ENCODE data around the gene ITGB5. TPM values are rescaled to one million over a fixed set of nuclear protein-coding genes. Genes with fewer than 3 reads are reported as not detected.
A peak's percentile ranks its signal among the peaks of the same experiment; 100 is the strongest.

The ITGB5 gene, protein sequence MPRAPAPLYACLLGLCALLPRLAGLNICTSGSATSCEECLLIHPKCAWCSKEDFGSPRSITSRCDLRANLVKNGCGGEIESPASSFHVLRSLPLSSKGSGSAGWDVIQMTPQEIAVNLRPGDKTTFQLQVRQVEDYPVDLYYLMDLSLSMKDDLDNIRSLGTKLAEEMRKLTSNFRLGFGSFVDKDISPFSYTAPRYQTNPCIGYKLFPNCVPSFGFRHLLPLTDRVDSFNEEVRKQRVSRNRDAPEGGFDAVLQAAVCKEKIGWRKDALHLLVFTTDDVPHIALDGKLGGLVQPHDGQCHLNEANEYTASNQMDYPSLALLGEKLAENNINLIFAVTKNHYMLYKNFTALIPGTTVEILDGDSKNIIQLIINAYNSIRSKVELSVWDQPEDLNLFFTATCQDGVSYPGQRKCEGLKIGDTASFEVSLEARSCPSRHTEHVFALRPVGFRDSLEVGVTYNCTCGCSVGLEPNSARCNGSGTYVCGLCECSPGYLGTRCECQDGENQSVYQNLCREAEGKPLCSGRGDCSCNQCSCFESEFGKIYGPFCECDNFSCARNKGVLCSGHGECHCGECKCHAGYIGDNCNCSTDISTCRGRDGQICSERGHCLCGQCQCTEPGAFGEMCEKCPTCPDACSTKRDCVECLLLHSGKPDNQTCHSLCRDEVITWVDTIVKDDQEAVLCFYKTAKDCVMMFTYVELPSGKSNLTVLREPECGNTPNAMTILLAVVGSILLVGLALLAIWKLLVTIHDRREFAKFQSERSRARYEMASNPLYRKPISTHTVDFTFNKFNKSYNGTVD
- total RNA-seq: 156 TPM

DNA sequence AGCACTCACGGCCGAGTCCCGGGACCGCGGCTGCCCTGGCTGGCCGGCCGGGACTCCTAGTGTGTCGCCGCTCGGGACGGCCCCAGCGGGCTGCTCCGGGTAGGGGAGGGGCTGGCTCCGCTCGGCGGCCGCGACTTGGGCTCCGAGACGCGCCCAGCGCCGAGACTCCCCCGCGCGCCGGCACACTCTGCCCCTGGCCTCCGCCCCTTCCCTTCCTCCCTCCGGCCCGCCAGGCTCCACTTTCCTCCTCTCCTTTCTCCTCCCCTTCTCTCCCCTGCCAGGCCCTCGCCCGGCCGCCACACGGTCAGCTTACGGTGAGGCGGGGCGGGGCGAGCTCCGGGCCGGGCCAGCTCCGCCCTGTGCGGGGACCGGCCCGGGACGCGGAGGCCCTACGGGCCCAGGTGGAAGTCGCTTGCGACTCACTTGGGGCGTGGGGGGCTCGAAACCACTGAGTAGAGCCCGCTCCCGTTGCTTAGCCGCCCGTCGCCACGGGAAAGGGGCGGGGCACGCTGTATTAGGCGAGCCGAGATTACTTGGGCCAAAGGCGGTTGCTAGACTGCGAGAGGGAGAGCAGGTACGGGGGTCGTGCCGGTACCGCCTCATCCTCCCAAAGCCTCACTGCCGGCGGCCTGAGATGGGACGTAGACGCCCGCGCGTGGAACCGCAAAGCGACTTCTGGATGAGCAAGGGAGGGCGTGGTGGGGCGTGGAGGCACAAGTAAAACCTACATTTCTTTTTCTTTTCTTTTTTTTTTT is at the start of gene ITGB5:
ITGB5 (minus strand) TSS at position 189 of the 755 bp plus-strand sequence. CDS start 365 bp downstream, outside the sequence.
- Histone ChIP-seq H3K27me3 (no peaks in the 10 kb centered on the region), H3K4me1 (peaks cover 47% of the 10 kb centered on the region), H3K36me3 (no peaks in the 10 kb centered on the region), H3K4me3 (peak within 1 kb of the TSS; percentile 84 to 89), H3K27ac (peak within 1 kb of the TSS; percentile 95), H3K9me3 (no peaks in the 10 kb centered on the region)
- TF ChIP-seq POLR2AphosphoS5 (IDR thresholded peaks at IDR 0.05; ENCODE audit: insufficient read depth in 1 of 2, low read depth in 1 of 2): peak in 1 of 2 donors; percentile 64
- TF ChIP-seq, protein P1, sequence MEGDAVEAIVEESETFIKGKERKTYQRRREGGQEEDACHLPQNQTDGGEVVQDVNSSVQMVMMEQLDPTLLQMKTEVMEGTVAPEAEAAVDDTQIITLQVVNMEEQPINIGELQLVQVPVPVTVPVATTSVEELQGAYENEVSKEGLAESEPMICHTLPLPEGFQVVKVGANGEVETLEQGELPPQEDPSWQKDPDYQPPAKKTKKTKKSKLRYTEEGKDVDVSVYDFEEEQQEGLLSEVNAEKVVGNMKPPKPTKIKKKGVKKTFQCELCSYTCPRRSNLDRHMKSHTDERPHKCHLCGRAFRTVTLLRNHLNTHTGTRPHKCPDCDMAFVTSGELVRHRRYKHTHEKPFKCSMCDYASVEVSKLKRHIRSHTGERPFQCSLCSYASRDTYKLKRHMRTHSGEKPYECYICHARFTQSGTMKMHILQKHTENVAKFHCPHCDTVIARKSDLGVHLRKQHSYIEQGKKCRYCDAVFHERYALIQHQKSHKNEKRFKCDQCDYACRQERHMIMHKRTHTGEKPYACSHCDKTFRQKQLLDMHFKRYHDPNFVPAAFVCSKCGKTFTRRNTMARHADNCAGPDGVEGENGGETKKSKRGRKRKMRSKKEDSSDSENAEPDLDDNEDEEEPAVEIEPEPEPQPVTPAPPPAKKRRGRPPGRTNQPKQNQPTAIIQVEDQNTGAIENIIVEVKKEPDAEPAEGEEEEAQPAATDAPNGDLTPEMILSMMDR (IDR thresholded peaks at IDR 0.05): no peak
- TF ChIP-seq POLR2A (IDR thresholded peaks at IDR 0.05): peak in 1 of 2 donors; percentile 60
- DNase-seq (ENCODE audit: extremely low spot score in 2 of 2): no peak
- intact Hi-C loops (cut with DNase I): loop anchor here (5.0 kb wide), 1 partner anchor 105 kb away; no protein-coding TSS in a partner anchor

DNA sequence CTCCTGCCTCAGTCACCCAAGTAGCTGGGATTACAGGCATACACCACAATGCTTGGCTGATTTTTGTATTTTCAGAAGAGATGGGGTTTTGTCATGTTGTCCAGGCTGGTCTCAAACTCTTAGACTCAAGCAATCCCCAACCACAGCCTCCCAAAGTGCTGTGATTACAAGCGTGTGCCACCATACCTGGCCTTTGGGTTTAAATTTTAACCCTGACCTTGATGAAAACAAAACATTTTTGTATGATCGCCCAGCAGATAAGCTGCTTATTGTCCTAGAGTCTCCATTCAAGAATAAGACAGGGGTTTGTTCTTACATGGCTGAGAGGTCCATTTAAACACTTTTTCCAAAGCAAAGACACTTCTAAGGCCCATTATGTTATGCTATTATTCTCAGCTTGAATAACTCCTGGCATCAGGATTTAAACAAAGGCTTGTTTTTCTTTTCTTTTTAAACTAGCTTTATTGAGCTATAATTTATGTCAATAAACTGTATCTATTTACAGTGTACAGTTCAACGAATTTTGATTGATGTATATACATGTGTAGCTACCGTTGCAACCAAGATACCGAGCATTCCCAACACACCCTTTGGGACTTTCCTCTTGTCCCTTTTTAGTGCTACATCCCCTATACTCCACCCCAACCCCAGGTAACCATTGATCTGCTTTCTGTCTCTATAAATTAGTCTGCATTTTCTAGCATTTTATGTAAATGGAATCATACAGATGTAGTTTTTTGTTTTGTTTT is 48.8 kb upstream of the ITGB5 start:
- no peak for DNase-seq (ENCODE audit: extremely low spot score in 2 of 2)
- Histone ChIP-seq H3K9me3 (no peaks in the 10 kb centered on the region), H3K27ac (no peak overlapping the region), H3K27me3 (no peaks in the 10 kb centered on the region), H3K36me3 (no peaks in the 10 kb centered on the region), H3K4me1 (no peaks in the 10 kb centered on the region), H3K4me3 (no peak overlapping the region)
- intact Hi-C loops (cut with DNase I): loop anchor here (10.0 kb wide), 1 partner anchor 159 kb away; no protein-coding TSS in a partner anchor
- TF ChIP-seq, protein P1 (IDR thresholded peaks at IDR 0.05): no peak
- TF ChIP-seq POLR2A (IDR thresholded peaks at IDR 0.05) (no peak), POLR2AphosphoS5 (IDR thresholded peaks at IDR 0.05; ENCODE audit: insufficient read depth in 1 of 2, low read depth in 1 of 2) (no peak)

DNA sequence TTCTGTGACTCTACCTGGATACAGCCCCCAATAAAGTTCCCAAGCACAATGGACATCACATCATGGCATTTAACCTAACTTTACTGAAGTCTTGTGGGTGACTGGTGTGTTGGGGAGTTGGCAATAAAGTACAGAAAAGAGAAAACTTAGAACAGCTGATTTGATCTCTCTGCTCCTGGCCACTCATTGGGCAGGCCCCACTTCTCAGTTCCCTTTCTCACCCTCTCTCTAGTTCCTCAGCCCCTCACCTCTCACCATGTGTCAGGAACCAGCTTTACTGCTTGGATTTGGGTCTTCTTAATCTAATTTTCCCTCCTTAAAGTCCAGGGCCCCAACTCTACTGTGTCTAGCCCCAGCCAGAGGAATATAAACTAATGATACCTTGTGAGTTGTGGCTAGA is 48.1 kb upstream of the ITGB5 start:
- DNase-seq (ENCODE audit: extremely low spot score in 2 of 2): no peak
- H3K27me3 ChIP-seq: no peaks in the 10 kb centered on the region
- TF ChIP-seq POLR2AphosphoS5 (IDR thresholded peaks at IDR 0.05; ENCODE audit: insufficient read depth in 1 of 2, low read depth in 1 of 2) (no peak), POLR2A (IDR thresholded peaks at IDR 0.05) (no peak)
- TF ChIP-seq, protein P1 (IDR thresholded peaks at IDR 0.05): no peak
- no peaks in the 10 kb centered on the region for H3K36me3 ChIP-seq
- intact Hi-C loops (cut with DNase I): loop anchor here (10.0 kb wide), 1 partner anchor 160 kb away; no protein-coding TSS in a partner anchor
- no peak overlapping the region for H3K27ac ChIP-seq
- H3K9me3 ChIP-seq: no peaks in the 10 kb centered on the region
- no peak overlapping the region for H3K4me3 ChIP-seq
- no peaks in the 10 kb centered on the region for H3K4me1 ChIP-seq

DNA sequence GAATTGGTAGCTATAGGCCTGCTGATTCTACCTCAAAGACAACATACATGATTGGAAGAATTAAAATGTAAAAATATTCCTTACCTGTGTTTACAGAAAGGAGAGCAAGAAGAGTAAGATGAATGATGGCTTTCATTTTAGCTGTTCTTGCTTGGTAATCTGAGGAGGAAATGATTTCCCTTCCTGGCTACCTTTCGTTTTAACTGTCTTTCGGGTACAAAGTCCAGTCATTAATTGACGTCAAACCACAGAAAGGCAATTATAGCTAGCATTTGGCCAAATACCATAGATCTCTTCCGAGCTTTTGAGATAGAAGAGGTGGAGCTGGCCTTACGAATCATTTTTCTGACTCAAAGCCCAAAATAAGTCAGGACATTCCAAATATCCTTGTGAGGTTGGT is 47.4 kb upstream of the ITGB5 start, which contains the start of gene MUC13:
MUC13 (minus strand) TSS at position 175 of the 400 bp plus-strand sequence; CDS start at position 136, 39 bp downstream.
- Histone ChIP-seq H3K27ac (no peak within 1 kb of the TSS), H3K4me3 (no peak within 1 kb of the TSS), H3K27me3 (no peaks in the 10 kb centered on the region), H3K9me3 (no peaks in the 10 kb centered on the region), H3K4me1 (no peaks in the 10 kb centered on the region), H3K36me3 (no peaks in the 10 kb centered on the region)
- intact Hi-C loops (cut with DNase I): loop anchor here (10.0 kb wide), 1 partner anchor 160 kb away; no protein-coding TSS in a partner anchor
- no peak for DNase-seq (ENCODE audit: extremely low spot score in 2 of 2)
- TF ChIP-seq POLR2AphosphoS5 (IDR thresholded peaks at IDR 0.05; ENCODE audit: insufficient read depth in 1 of 2, low read depth in 1 of 2) (no peak), POLR2A (IDR thresholded peaks at IDR 0.05) (no peak)
- TF ChIP-seq, protein P1 (IDR thresholded peaks at IDR 0.05): no peak
